ENCODE data around the gene ZNF222.

The ZNF222 gene

GRCh38 chr19:44025217-44025936 lies at the start of gene ZNF222:
TSS of gene ZNF222 (plus strand) at chr19:44025379. CDS start at chr19:44025437, 58 bp downstream.
- DNase-seq: peak; percentile 86 to 87

GRCh38 chr19:43976732-43977131 lies 48.4 kb upstream of the ZNF222 start:
- no peak for DNase-seq

GRCh38 chr19:43983544-43983911 lies 41.7 kb upstream of the ZNF222 start:
- DNase-seq: no peak

GRCh38 chr19:43983912-43984686 lies 41.1 kb upstream of the ZNF222 start, which contains the start of gene ZNF155:
TSS of gene ZNF155 (plus strand) at chr19:43984188. CDS start at chr19:43988544, 4,356 bp downstream.
- peak; percentile 81 to 85 for DNase-seq

GRCh38 chr19:43984687-43985000 lies 40.5 kb upstream of the ZNF222 start:
- no peak for DNase-seq

- DNase-seq: no peak
These were observed 27.4 kb upstream of the ZNF222 start for GRCh38 chr19:43997631-43998290.

GRCh38 chr19:44002212-44002565 lies 23.0 kb upstream of the ZNF222 start:
- DNase-seq: no peak

GRCh38 chr19:44002566-44003460 lies 22.4 kb upstream of the ZNF222 start, which contains the start of gene ZNF230:
TSS of gene ZNF230 (plus strand) at chr19:44002957. CDS start at chr19:44007079, 4,122 bp downstream.
- DNase-seq: peak; percentile 93

- DNase-seq: peak in 1 of 2 donors; percentile 23
These were observed 21.6 kb upstream of the ZNF222 start for GRCh38 chr19:44003461-44004009.

- DNase-seq: no peak
These were observed 19.2 kb upstream of the ZNF222 start for GRCh38 chr19:44005973-44006372.

GRCh38 chr19:44007473-44007872 lies 17.7 kb upstream of the ZNF222 start:
- no peak for DNase-seq

GRCh38 chr19:44010468-44010867 lies 14.7 kb upstream of the ZNF222 start:
- DNase-seq: no peak

- DNase-seq: no peak
These were observed 5.7 kb upstream of the ZNF222 start for GRCh38 chr19:44019498-44019897.

GRCh38 chr19:44021221-44021620 lies 4.0 kb upstream of the ZNF222 start:
- DNase-seq: no peak

GRCh38 chr19:44024900-44025216 lies 321 bp upstream of the ZNF222 start:
- DNase-seq: no peak

GRCh38 chr19:44026622-44027021 lies 1.4 kb downstream of the ZNF222 start:
- DNase-seq: no peak

GRCh38 chr19:44032001-44032610 lies 6.9 kb downstream of the ZNF222 start:
- no peak for DNase-seq

GRCh38 chr19:44042147-44042546 lies 17.0 kb downstream of the ZNF222 start:
- DNase-seq: no peak

GRCh38 chr19:44050740-44051649 lies 25.8 kb downstream of the ZNF222 start:
- peak; percentile 20 to 24 for DNase-seq

GRCh38 chr19:44051650-44052402 lies 26.6 kb downstream of the ZNF222 start, which contains the start of gene ZNF223:
TSS of gene ZNF223 (plus strand) at chr19:44052036. CDS start at chr19:44055177, 3,141 bp downstream.
- DNase-seq: peak; percentile 68 to 71
